SJCRH30 (cell line): Measurements from ENCODE around the gene MYH1. TPM values are rescaled to one million over a fixed set of nuclear protein-coding genes. Genes with fewer than 3 reads are reported as not detected.

Experiments used
- DNase-seq, 2 experiments: peaks; one replicate each; pipeline ENCODE4 v3.0.0-alpha.2; 2015 to 2020
- H3K27ac ChIP-seq: fragments of 250-450 bp; sonication (Bioruptor Pico); 2 replicates; pipeline ENCODE4 v1.5.1; 2020; ENCODE audit warnings: mild to moderate bottlenecking, moderate library complexity
- H3K27me3 ChIP-seq: fragments of 250-450 bp; sonication (Bioruptor Pico); 2 replicates; pipeline ENCODE4 v1.5.1; 2020; ENCODE audit warnings: mild to moderate bottlenecking, moderate library complexity
- H3K36me3 ChIP-seq: fragments of 250-450 bp; sonication (Bioruptor Pico); 2 replicates; pipeline ENCODE4 v1.5.1; 2020; ENCODE audit warnings: mild to moderate bottlenecking, moderate library complexity
- H3K4me1 ChIP-seq: fragments of 250-450 bp; sonication (Bioruptor Pico); 2 replicates; pipeline ENCODE4 v1.5.1; 2020; ENCODE audit warnings: mild to moderate bottlenecking, moderate library complexity
- H3K4me3 ChIP-seq: fragments of 250-450 bp; sonication (Bioruptor Pico); 2 replicates; pipeline ENCODE4 v1.5.1; 2020; ENCODE audit warnings: mild to moderate bottlenecking, moderate library complexity
- H3K9me3 ChIP-seq: fragments of 250-450 bp; sonication (Bioruptor Pico); replicated peaks from 2 replicates; pipeline ENCODE4 v1.5.1; 2020; ENCODE audit warnings: mild to moderate bottlenecking, moderate library complexity
- total RNA-seq: library from RNA; depleted of rRNA; stranded (reverse); fragments of >200 nt; shearing (Covaris generic); gene quantifications from 2 replicates; pipeline ENCODE4 v1.2.3, GENCODE V29; 2014; rRNA removed

MYH1 gene
- total RNA-seq, 1 experiment from 2014 or later: not detected

DNA sequence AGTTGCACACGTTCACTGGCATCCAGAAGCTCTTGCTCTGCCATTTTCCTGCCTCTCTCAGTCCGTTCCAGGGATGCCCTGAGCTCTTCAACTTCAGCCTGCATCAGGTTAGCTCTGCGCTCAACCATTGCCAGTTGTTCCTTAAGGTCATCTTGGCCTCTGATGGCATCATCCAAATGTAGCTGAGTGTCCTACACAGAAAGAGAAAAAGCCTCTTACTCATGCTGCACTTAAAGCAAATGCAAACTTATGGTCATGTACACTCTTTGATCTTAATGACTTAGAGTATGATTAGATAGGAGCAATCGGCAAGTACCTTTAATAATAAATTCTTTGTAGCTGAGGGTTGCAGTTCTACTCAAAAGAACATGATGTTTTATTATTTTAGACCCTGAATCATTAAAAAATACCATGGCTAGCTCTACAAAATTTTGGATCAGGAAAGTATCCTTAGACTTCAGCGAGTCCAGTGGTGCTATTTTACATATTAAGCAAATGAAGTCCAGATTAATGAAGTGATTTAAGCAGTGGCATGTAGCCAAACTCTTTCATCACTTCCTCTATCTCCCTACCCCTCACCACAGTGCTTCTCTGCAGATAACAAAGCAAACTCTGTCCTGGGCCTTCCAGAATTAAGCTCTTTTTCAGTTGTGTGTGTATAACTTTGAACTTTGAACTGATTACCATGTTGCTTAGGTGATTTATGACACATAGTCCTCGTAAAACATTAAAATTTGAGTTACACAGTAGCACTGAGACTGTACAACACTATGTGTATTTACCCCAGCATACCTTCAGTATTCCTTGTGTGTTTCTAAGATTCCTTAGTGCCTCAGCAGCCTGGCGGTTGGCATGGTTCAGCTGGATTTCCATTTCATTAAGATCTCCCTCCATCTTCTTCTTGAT is 71.1 kb downstream of the MYH1 start:
- H3K4me3 ChIP-seq: no peak overlapping the region
- no peaks in the 10 kb centered on the region for H3K36me3 ChIP-seq
- H3K9me3 ChIP-seq: no peaks in the 10 kb centered on the region
- no peaks in the 10 kb centered on the region for H3K4me1 ChIP-seq
- no peak for DNase-seq
- H3K27me3 ChIP-seq: no peaks in the 10 kb centered on the region
- no peak overlapping the region for H3K27ac ChIP-seq

Other genes starting within 250 kb of the MYH1 start
- gene MYH13, start 145.5 kb downstream of the MYH1 start, total RNA-seq: 0.46 and 0.57 TPM in 2 replicates
- 0.16 and 0.18 TPM in 2 replicates for gene MYH8, start 96.6 kb downstream of the MYH1 start, total RNA-seq
- gene MYH4, start 49.0 kb downstream of the MYH1 start, total RNA-seq: not detected in 2 replicates
- gene MYH2, start 31.1 kb upstream of the MYH1 start, total RNA-seq: 0.04 TPM in 1 of 2 replicates, not detected in the other
- 0.57 and 1.4 TPM in 2 replicates for gene MYH3, start 138.8 kb upstream of the MYH1 start, total RNA-seq
- gene SCO1, start 179.0 kb upstream of the MYH1 start, total RNA-seq: 28.5 and 29.5 TPM in 2 replicates
- 4.4 and 5.9 TPM in 2 replicates for gene ADPRM, start 179.1 kb upstream of the MYH1 start, total RNA-seq
- 0.99 and 1.1 TPM in 2 replicates for gene TMEM220, start 211.5 kb upstream of the MYH1 start, total RNA-seq